PC-3 (cell line): ENCODE results near the gene ZNF254. TPM values are rescaled to one million over a fixed set of nuclear protein-coding genes. Genes with fewer than 3 reads are reported as not detected.

Experiments used
- ATAC-seq: fragments of 200-7000 bp; cut with Tn5 transposase; 2 replicates; pipeline ENCODE4 v1.9.1; 2020; ENCODE audit warnings: mild to moderate bottlenecking, moderate library complexity
- BruUV-seq: library from RNA; stranded (reverse); fragments of 400-500 nt; replicated peaks from 2 replicates; lab custom pipeline; 2021; lab: Mats Ljungman, UMichigan
- CTCF ChIA-PET: fragments of 300-600 bp; sonication (Branson Sonifier 250); formaldehyde crosslinking; loops from one replicate; lab custom pipeline; 2022; ENCODE audit warnings: antibody characterized with exemption; lab: Charles Lee
- POLR2A ChIA-PET: fragments of 300-600 bp; sonication (Branson Sonifier 250); formaldehyde crosslinking; loops from one replicate; lab custom pipeline; 2022; ENCODE audit warnings: antibody characterized with exemption; ENCODE audit not compliant: unreplicated experiment; lab: Charles Lee
- DNase-seq: peaks from one replicate; pipeline ENCODE4 v3.0.0-alpha.2; 2015
- H2AFZ ChIP-seq: fragments of 300-600 bp; sonication (generic); 2 replicates; pipeline ENCODE4 v1.6.0; 2016; ENCODE audit warnings: antibody characterized with exemption, low read length
- H3F3A ChIP-seq: fragments of 300-600 bp; sonication (generic); one replicate; pipeline ENCODE4 v1.6.0; 2017; ENCODE audit warnings: antibody characterized with exemption, low read length, control low read depth, mild to moderate bottlenecking; ENCODE audit not compliant: unreplicated experiment
- H3K27ac ChIP-seq: fragments of 300-600 bp; sonication (generic); 2 replicates; pipeline ENCODE4 v1.5.1; 2016; ENCODE audit warnings: mild to moderate bottlenecking, low read length
- H3K27me3 ChIP-seq: fragments of 300-600 bp; sonication (generic); 2 replicates; pipeline ENCODE4 v1.6.1; 2016; ENCODE audit warnings: low read length, mixed read lengths
- H3K36me3 ChIP-seq: fragments of 300-600 bp; sonication (generic); 2 replicates; pipeline ENCODE4 v1.6.1; 2016; ENCODE audit warnings: low read depth, mixed run types, low read length, mixed read lengths
- H3K4me1 ChIP-seq: fragments of 300-600 bp; sonication (generic); 2 replicates; pipeline ENCODE4 v1.5.1; 2016; ENCODE audit warnings: low read length; ENCODE audit not compliant: insufficient read depth
- H3K4me2 ChIP-seq: fragments of 300-600 bp; sonication (generic); 2 replicates; pipeline ENCODE4 v1.6.0; 2016; ENCODE audit warnings: low read length
- H3K4me3 ChIP-seq: fragments of 300-600 bp; sonication (generic); 2 replicates; pipeline ENCODE4 v1.5.1; 2016; ENCODE audit warnings: mild to moderate bottlenecking, low read length, mixed read lengths
- H3K79me2 ChIP-seq: fragments of 300-600 bp; sonication (generic); 2 replicates; pipeline ENCODE4 v1.6.1; 2017; ENCODE audit warnings: low read length, mixed read lengths
- H3K9ac ChIP-seq: fragments of 300-600 bp; sonication (generic); 2 replicates; pipeline ENCODE4 v1.6.0; 2016; ENCODE audit warnings: mild to moderate bottlenecking, low read length
- H3K9me2 ChIP-seq: fragments of 300-600 bp; sonication (generic); replicated peaks from 2 replicates; pipeline ENCODE4 v1.6.1; 2016; ENCODE audit warnings: mixed run types, low read length, mixed read lengths
- H3K9me3 ChIP-seq: fragments of 300-600 bp; sonication (generic); 2 replicates; pipeline ENCODE4 v1.6.1; 2016; ENCODE audit warnings: low read length, mixed read lengths
- H4K20me1 ChIP-seq: fragments of 300-600 bp; sonication (generic); 2 replicates; pipeline ENCODE4 v1.6.1; 2016; ENCODE audit warnings: low read length, mixed read lengths
- CTCF ChIP-seq: fragments of 300-600 bp; sonication (generic); conservative IDR thresholded peaks from 2 replicates; pipeline ENCODE4 v1.5.1; 2017; ENCODE audit warnings: antibody characterized with exemption, low read depth, mild to moderate bottlenecking, low read length
- EZH2 ChIP-seq: fragments of 300-600 bp; sonication (generic); IDR thresholded peaks from one replicate; pipeline ENCODE4 v1.6.1; 2017; ENCODE audit warnings: antibody characterized with exemption, mild to moderate bottlenecking, low read length; ENCODE audit not compliant: unreplicated experiment
- EZH2phosphoT487 ChIP-seq: fragments of 300-600 bp; sonication (generic); IDR thresholded peaks from 2 replicates; pipeline ENCODE4 v1.6.1; 2018; ENCODE audit warnings: mild to moderate bottlenecking, antibody characterized with exemption, low read length, borderline replicate concordance
- intact Hi-C: fragments of 100-400 bp; cut with micrococcal nuclease; formaldehyde crosslinking; loops from 2 replicates; pipeline ENCODE4 v1.9.0; 2023
- total RNA-seq: library from RNA; depleted of rRNA; stranded (reverse); fragments of >200 nt; gene quantifications from 2 replicates; pipeline ENCODE4 v1.2.3, GENCODE V29; 2014

Gene ZNF254
- total RNA-seq, 1 experiment from 2014 or later = 9.3 TPM

GRCh38 chr19:24065243-24065642 is 21.7 kb upstream of the ZNF254 start:
- no peak for ATAC-seq
- BruUV-seq = no TSS peak
- H3K4me2 ChIP-seq = no peak overlapping the region

GRCh38 chr19:24065865-24066604 is 21.0 kb upstream of the ZNF254 start:
- TF ChIP-seq CTCF (no peak), EZH2phosphoT487 (no peak), EZH2 (no peak)
- H3K36me3 ChIP-seq = peaks cover 40% of the 10 kb centered on the region
- no peak for DNase-seq
- no peaks in the 10 kb centered on the region for H3K27me3 ChIP-seq
- H3K4me2 ChIP-seq = no peak overlapping the region
- POLR2A ChIA-PET = no interaction called here
- intact Hi-C loops = no loop called here
- H3K4me1 ChIP-seq = no peaks in the 10 kb centered on the region
- ATAC-seq = no peak
- no peaks in the 10 kb centered on the region for H3K9me2 ChIP-seq
- H2AFZ ChIP-seq = no peak overlapping the region
- H3F3A ChIP-seq = no peaks in the 10 kb centered on the region
- no peak overlapping the region for H3K9ac ChIP-seq
- H3K4me3 ChIP-seq = no peak overlapping the region
- H3K79me2 ChIP-seq = no peaks in the 10 kb centered on the region
- no peaks in the 10 kb centered on the region for H3K9me3 ChIP-seq
- H4K20me1 ChIP-seq = no peaks in the 10 kb centered on the region
- no peak overlapping the region for H3K27ac ChIP-seq
- CTCF ChIA-PET = no interaction called here
- no TSS peak for BruUV-seq

More at GRCh38 chr19:24065243-24065642, 21.7 kb upstream of the ZNF254 start:
- Histone ChIP-seq H3K4me3 (no peak overlapping the region), H3K9me3 (no peaks in the 10 kb centered on the region), H3K4me1 (0 out of 2 replicates have a peak, but pooled peaks cover 4% of the 10 kb centered on the region), H3K27ac (no peak overlapping the region), H3K27me3 (no peaks in the 10 kb centered on the region), H3K79me2 (no peaks in the 10 kb centered on the region), H3K36me3 (peaks cover 42% of the 10 kb centered on the region), H3K9me2 (no peaks in the 10 kb centered on the region), H3K9ac (no peak overlapping the region), H4K20me1 (no peaks in the 10 kb centered on the region), H2AFZ (no peak overlapping the region), H3F3A (no peaks in the 10 kb centered on the region)
- TF ChIP-seq EZH2 (no peak), EZH2phosphoT487 (no peak), CTCF (no peak)
- ChIA-PET CTCF (no interaction called here), POLR2A (no interaction called here)
- no peak for DNase-seq
- intact Hi-C loops = no loop called here

- peak; percentile 45 for DNase-seq
- H3K4me2 ChIP-seq = no peak overlapping the region
- TF ChIP-seq EZH2 = no peak
- no peak for TF ChIP-seq EZH2phosphoT487
- TF ChIP-seq CTCF = no peak
- H3K27ac ChIP-seq = no peak overlapping the region
- no peaks in the 10 kb centered on the region for H3K79me2 ChIP-seq
- no TSS peak for BruUV-seq
- no peaks in the 10 kb centered on the region for H3K9me3 ChIP-seq
- H3K9me2 ChIP-seq = no peaks in the 10 kb centered on the region
- H3K9ac ChIP-seq = no peak overlapping the region
- intact Hi-C loops = no loop called here
- no peaks in the 10 kb centered on the region for H4K20me1 ChIP-seq
- H3K4me3 ChIP-seq = no peak overlapping the region
- no peaks in the 10 kb centered on the region for H3K27me3 ChIP-seq
- H3K36me3 ChIP-seq = peaks cover 44% of the 10 kb centered on the region
- peak; percentile 54 for ATAC-seq
- no peaks in the 10 kb centered on the region for H3K4me1 ChIP-seq
- POLR2A ChIA-PET = no interaction called here
- H3F3A ChIP-seq = no peaks in the 10 kb centered on the region
- no peak overlapping the region for H2AFZ ChIP-seq
- CTCF ChIA-PET = no interaction called here
Observed at GRCh38 chr19:24069905-24070657, 16.9 kb upstream of the ZNF254 start.
